Calu3 (cell line): ENCODE data around the gene DGKI. TPM values are rescaled to one million over a fixed set of nuclear protein-coding genes. Genes with fewer than 3 reads are reported as not detected.

ENCODE experiments used
- BruUV-seq: library from RNA; stranded (reverse); fragments of 400-500 nt; replicated peaks from 2 replicates; lab custom pipeline; 2021; lab: Mats Ljungman, UMichigan
- CTCF ChIA-PET: fragments of 300-600 bp; sonication (Branson Sonifier 250); formaldehyde crosslinking; loops from one replicate; lab custom pipeline; 2022; ENCODE audit warnings: antibody characterized with exemption; lab: Charles Lee
- DNase-seq: peaks from one replicate; pipeline ENCODE4 v3.0.0; 2022
- H3K27ac Mint-ChIP-seq: one replicate; pipeline ENCODE4 v1.8.0; 2022; ENCODE audit warnings: mixed read lengths; ENCODE audit not compliant: unreplicated experiment
- H3K27me3 Mint-ChIP-seq: one replicate; pipeline ENCODE4 v1.8.0; 2022; ENCODE audit warnings: mixed read lengths; ENCODE audit not compliant: unreplicated experiment
- H3K36me3 Mint-ChIP-seq: one replicate; pipeline ENCODE4 v1.8.0; 2022; ENCODE audit warnings: mild to moderate bottlenecking, moderate library complexity, mixed read lengths; ENCODE audit not compliant: insufficient read depth, unreplicated experiment
- H3K4me1 Mint-ChIP-seq: one replicate; pipeline ENCODE4 v1.8.0; 2022; ENCODE audit warnings: mild to moderate bottlenecking, low read depth, mixed read lengths; ENCODE audit not compliant: unreplicated experiment
- H3K4me3 Mint-ChIP-seq: one replicate; pipeline ENCODE4 v1.8.0; 2022; ENCODE audit warnings: mild to moderate bottlenecking, low read depth, moderate library complexity, mixed read lengths; ENCODE audit not compliant: unreplicated experiment
- H3K9me3 Mint-ChIP-seq: one replicate; pipeline ENCODE4 v1.8.0; 2022; ENCODE audit warnings: low read depth, mixed read lengths; ENCODE audit not compliant: unreplicated experiment
- CTCF ChIP-seq: fragments of 200-600 bp; IDR thresholded peaks from one replicate; pipeline ENCODE4 v1.8.0; 2022; ENCODE audit warnings: antibody characterized with exemption; ENCODE audit not compliant: unreplicated experiment
- intact Hi-C: fragments of 100-400 bp; cut with micrococcal nuclease; formaldehyde crosslinking; loops from one replicate; pipeline ENCODE4 v1.10.0; 2022; ENCODE audit not compliant: unreplicated experiment
- total RNA-seq: library from RNA; stranded (reverse); gene quantifications from 2 replicates; pipeline ENCODE4 v1.2.3, GENCODE V29; 2022

DGKI gene
- total RNA-seq, 1 experiment from 2014 or later, result not detected

- no peak overlapping the region for H3K4me3 Mint-ChIP-seq
- no peaks in the 10 kb centered on the region for H3K4me1 Mint-ChIP-seq
- CTCF ChIA-PET, result no interaction called here
- no peak for DNase-seq
- no peaks in the 10 kb centered on the region for H3K36me3 Mint-ChIP-seq
- H3K27me3 Mint-ChIP-seq, result peaks cover 19% of the 10 kb centered on the region
- H3K27ac Mint-ChIP-seq, result no peak overlapping the region
- BruUV-seq, result no TSS peak
- H3K9me3 Mint-ChIP-seq, result no peaks in the 10 kb centered on the region
- intact Hi-C loops, result no loop called here
- no peak for TF ChIP-seq CTCF
These were observed 227.6 kb downstream of the DGKI start for GRCh38 chr7:137619181-137619580.

GRCh38 chr7:137618748-137619147, 228.0 kb downstream of the DGKI start:
- Mint-ChIP-seq H3K4me1 (no peaks in the 10 kb centered on the region), H3K27me3 (peaks cover 23% of the 10 kb centered on the region), H3K9me3 (no peaks in the 10 kb centered on the region), H3K36me3 (no peaks in the 10 kb centered on the region), H3K4me3 (no peak overlapping the region), H3K27ac (no peak overlapping the region)
- DNase-seq, result no peak
- intact Hi-C loops, result no loop called here
- TF ChIP-seq CTCF, result no peak
- CTCF ChIA-PET, result no interaction called here
- BruUV-seq, result no TSS peak

DNA sequence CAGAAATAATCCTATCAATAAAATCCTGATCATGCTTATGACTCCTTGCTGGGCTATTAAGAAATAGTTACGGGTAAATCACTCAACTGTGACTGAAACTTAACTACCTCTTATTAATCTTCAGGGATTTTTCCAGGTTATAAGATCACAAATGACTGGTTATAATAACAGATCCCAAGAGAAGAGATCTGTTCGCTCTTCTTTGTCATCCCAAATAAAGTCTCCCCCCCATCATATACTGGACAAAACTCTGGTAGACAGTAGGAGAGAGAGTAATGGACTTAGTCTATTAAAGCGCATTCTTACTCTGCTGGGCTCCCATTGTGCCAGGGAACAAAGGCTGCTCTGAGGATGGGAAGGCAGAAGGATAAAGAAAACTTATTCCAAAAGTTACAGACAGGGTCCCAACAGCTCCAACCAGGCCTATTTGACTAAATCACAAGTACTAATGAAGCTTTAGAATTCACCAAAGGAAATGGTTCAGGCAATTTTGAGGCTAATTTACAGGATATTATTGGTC, 233.7 kb downstream of the DGKI start:
- intact Hi-C loops, result no loop called here

GRCh38 chr7:137611606-137612005, 235.2 kb downstream of the DGKI start:
- intact Hi-C loops, result no loop called here
- CTCF ChIA-PET, result no interaction called here
- H3K27me3 Mint-ChIP-seq, result peaks cover 90% of the 10 kb centered on the region
- H3K4me1 Mint-ChIP-seq, result no peaks in the 10 kb centered on the region
- DNase-seq, result no peak
- BruUV-seq, result no TSS peak
- no peak for TF ChIP-seq CTCF
- no peak overlapping the region for H3K4me3 Mint-ChIP-seq
- no peaks in the 10 kb centered on the region for H3K36me3 Mint-ChIP-seq
- H3K27ac Mint-ChIP-seq, result no peak overlapping the region
- H3K9me3 Mint-ChIP-seq, result no peaks in the 10 kb centered on the region

More for the DNA sequence above, 233.7 kb downstream of the DGKI start:
- no peak for TF ChIP-seq CTCF
- no peak for DNase-seq
- H3K4me1 Mint-ChIP-seq, result no peaks in the 10 kb centered on the region
- H3K27ac Mint-ChIP-seq, result no peak overlapping the region
- CTCF ChIA-PET, result no interaction called here
- no peaks in the 10 kb centered on the region for H3K36me3 Mint-ChIP-seq
- peaks cover 75% of the 10 kb centered on the region for H3K27me3 Mint-ChIP-seq
- H3K4me3 Mint-ChIP-seq, result no peak overlapping the region
- no TSS peak for BruUV-seq
- H3K9me3 Mint-ChIP-seq, result no peaks in the 10 kb centered on the region
